OCI-LY1 (cell line): ENCODE results near the gene LCN15.

ENCODE experiments used
- EZH2 ChIP-seq: fragments of 200-600 bp; sonication (generic), shearing (Covaris generic); IDR thresholded peaks from 2 replicates; pipeline ENCODE4 v1.8.0; 2017; ENCODE audit warnings: borderline replicate concordance, mixed run types, mild to moderate bottlenecking, antibody characterized with exemption, low read length, moderate library complexity, mixed read lengths
- TF ChIP-seq, protein P1 (sequence below): fragments of 200-600 bp; sonication (generic), shearing (Covaris generic); IDR thresholded peaks from 2 replicates; pipeline ENCODE4 v1.5.1; 2017; ENCODE audit warnings: mild to moderate bottlenecking, antibody characterized with exemption, low read length, moderate library complexity, mixed read lengths

DNA sequence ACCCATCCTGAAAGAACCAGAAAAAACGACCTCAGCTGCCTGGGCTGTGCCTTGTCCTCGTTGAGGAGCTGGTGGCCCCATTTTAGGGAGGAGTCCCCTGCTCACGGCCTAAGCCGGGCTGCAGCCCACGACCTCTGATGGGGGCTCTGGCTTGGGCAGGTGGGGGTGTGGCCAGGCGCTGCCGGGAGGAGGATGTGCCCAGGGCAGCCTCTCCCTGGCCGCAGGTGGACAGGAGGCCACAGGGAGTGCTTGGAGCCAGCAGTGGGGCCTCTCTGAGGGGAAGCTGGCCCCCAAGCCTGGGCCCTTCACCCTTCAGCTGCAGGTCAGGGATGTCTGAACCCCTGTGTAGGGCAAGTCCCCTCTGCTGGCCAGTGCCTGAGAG is 49.4 kb downstream of the LCN15 start:
- TF ChIP-seq, protein P1, sequence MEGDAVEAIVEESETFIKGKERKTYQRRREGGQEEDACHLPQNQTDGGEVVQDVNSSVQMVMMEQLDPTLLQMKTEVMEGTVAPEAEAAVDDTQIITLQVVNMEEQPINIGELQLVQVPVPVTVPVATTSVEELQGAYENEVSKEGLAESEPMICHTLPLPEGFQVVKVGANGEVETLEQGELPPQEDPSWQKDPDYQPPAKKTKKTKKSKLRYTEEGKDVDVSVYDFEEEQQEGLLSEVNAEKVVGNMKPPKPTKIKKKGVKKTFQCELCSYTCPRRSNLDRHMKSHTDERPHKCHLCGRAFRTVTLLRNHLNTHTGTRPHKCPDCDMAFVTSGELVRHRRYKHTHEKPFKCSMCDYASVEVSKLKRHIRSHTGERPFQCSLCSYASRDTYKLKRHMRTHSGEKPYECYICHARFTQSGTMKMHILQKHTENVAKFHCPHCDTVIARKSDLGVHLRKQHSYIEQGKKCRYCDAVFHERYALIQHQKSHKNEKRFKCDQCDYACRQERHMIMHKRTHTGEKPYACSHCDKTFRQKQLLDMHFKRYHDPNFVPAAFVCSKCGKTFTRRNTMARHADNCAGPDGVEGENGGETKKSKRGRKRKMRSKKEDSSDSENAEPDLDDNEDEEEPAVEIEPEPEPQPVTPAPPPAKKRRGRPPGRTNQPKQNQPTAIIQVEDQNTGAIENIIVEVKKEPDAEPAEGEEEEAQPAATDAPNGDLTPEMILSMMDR, result no peak
- TF ChIP-seq EZH2, result no peak
